SK-N-MC (cell line): ENCODE results near the gene PLCD1.

ENCODE experiments used
- EZH2 ChIP-seq: fragments of 200-600 bp; sonication (generic); IDR thresholded peaks from one replicate; pipeline ENCODE4 v1.6.1; 2017; ENCODE audit warnings: antibody characterized with exemption
- POLR2AphosphoS5 ChIP-seq: IDR thresholded peaks from 2 replicates; pipeline ENCODE4 v1.6.1; 2012; ENCODE audit warnings: mild to moderate bottlenecking, low read depth, low read length, borderline replicate concordance

- no peak for TF ChIP-seq POLR2AphosphoS5
- TF ChIP-seq EZH2 = no peak
Observed at GRCh38 chr3:37989821-37990480, 39.5 kb downstream of the PLCD1 start.
